ENCODE results near the gene HOXA3. TPM values are rescaled to one million over a fixed set of nuclear protein-coding genes. Genes with fewer than 3 reads are reported as not detected.
A peak's percentile ranks its signal among the peaks of the same experiment; 100 is the strongest.

Gene HOXA3
- total and polyA plus RNA-seq, 7 donors: 0.65 to 5.6 (median 3.3) TPM

DNA sequence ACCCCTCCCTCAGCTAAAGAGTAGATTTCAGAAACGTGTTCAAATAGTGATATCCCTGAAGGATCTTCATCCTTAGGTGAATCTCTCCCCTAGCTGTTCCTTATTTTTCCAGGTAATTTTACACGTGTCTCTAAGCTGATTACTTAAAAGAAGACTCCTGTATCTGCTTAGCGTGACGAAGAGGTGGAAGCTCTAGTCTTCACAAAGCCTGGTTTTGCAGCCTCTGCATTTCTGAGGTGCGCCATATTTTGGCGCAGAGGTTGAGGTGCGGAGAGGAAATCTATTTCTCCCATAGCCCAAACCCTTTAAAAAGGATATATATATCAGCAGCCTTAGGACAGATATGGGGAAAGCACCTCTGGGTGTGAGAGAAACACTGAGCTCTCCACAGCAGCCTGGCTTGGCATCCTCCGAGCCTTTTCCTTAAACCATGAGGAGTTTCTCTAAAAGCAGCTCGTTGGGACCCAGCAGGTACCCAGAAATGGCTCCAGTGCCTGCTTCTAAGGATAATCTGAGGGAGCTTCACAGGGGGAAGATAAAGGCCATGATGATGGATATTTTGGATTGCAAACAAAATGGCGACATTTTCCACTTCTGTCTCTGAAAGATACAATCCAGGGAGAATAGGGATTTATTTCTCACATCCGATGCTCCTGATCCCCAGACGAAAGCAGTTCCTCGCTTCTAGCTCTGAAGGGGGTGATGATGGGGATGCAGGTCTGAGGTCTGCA, 46.9 kb downstream of the HOXA3 start:
- H3K36me3 ChIP-seq (ENCODE audit: insufficient read depth in 1 of 2, low read depth in 1 of 2): peaks cover 0 to 4% of the 10 kb centered on the region in 2 donors
- H3K4me1 ChIP-seq: peaks cover 24% of the 10 kb centered on the region
- no peaks in the 10 kb centered on the region for H3K27me3 ChIP-seq (ENCODE audit: insufficient read depth in 3 of 3, low read length in 2 of 3)
- H3K9me3 ChIP-seq: no peaks in the 10 kb centered on the region
- WGBS, 3 donors: 86 to 90% (median 88%) methylated on average over 13 of the region's 13 CpGs
- intact Hi-C loops (cut with DNase I): no loop called here
- peak overlapping the region; percentile 70 for H3K4me3 ChIP-seq
- ATAC-seq (no peak), DNase-seq (no peak)
- peak overlapping the region; percentile 70 for H3K27ac ChIP-seq
- TF ChIP-seq CTCF (IDR thresholded peaks at IDR 0.05): no peak

GRCh38 chr7:27104341-27105058, 47.9 kb downstream of the HOXA3 start:
- Histone ChIP-seq H3K4me3 (peak overlapping the region; percentile 53), H3K4me1 (peaks cover 21% of the 10 kb centered on the region), H3K9me3 (no peaks in the 10 kb centered on the region), H3K27me3 (ENCODE audit: insufficient read depth in 3 of 3, low read length in 2 of 3) (no peaks in the 10 kb centered on the region), H3K36me3 (ENCODE audit: insufficient read depth in 1 of 2, low read depth in 1 of 2) (peaks cover 0 to 14% of the 10 kb centered on the region in 2 donors), H3K27ac (peak overlapping the region; percentile 23)
- 66 to 79% (median 78%) methylated on average over 13 of the region's 13 CpGs for WGBS, 3 donors
- TF ChIP-seq CTCF (IDR thresholded peaks at IDR 0.05): no peak
- DNase-seq (no peak), ATAC-seq (no peak)
- intact Hi-C loops (cut with DNase I): no loop called here

- intact Hi-C loops (cut with DNase I): no loop called here
- H3K9me3 ChIP-seq: no peaks in the 10 kb centered on the region
- peak overlapping the region; percentile 42 for H3K27ac ChIP-seq
- TF ChIP-seq CTCF (IDR thresholded peaks at IDR 0.05): no peak
- DNase-seq: no peak
- WGBS, 3 donors: 56 to 76% (median 71%) methylated on average over 35 of the region's 35 CpGs
- peaks cover 21% of the 10 kb centered on the region for H3K4me1 ChIP-seq
- peaks cover 0 to 18% of the 10 kb centered on the region in 2 donors for H3K36me3 ChIP-seq (ENCODE audit: insufficient read depth in 1 of 2, low read depth in 1 of 2)
- peak overlapping the region; percentile 53 for H3K4me3 ChIP-seq
- H3K27me3 ChIP-seq (ENCODE audit: insufficient read depth in 3 of 3, low read length in 2 of 3): no peaks in the 10 kb centered on the region
- no peak for ATAC-seq
These were observed 48.7 kb downstream of the HOXA3 start for GRCh38 chr7:27103489-27104226.

DNA sequence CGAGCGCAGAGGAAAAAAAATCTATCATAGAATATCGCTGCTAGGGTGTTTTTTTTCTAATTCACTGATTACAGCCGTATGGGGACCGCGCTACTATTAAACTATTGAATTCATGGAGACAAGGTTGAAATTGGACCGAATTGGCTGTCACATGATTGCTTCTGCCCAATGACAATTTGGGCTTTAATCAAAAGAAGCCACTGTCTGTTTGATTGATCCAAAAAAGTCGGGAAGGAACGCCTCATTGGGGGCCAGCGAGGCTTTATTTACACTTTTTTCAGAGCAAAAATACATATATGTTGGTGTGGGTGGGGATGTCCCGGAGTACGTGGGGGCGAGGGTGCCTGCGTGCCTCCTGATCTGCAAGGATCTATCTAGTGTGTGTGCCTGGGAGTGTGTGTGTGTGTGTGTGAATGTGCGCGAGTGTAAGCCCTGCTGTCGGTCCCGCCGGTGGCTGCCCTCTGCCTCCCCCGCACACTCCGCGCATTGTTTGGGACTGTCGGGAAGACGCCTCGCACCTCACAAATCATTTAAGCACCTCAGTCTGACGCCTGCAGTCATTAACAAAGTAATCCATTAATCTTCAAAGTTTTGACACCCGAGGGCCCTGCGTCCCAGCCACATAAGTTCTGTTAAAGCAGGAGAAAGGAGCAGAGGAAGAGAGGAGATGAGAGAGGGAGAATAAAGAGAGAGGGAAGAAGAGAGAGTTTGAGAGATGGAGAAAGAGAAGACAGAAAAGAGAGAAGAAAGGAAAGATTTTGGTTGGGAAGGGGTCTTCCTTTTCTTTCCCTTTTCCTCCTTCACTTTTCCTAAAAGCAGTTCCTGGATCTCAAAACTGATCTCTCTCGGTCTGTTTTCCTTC, 49.6 kb downstream of the HOXA3 start, which contains the start of gene HOXA2:
HOXA2 (minus strand) TSS at position 103 of the 862 bp plus-strand sequence. CDS start 183 bp downstream, outside the sequence.
- no peak for DNase-seq

More for the DNA sequence above, 49.6 kb downstream of the HOXA3 start, which contains the start of gene HOXA2:
- H3K4me3 ChIP-seq: peak within 1 kb of the TSS; percentile 53
- H3K9me3 ChIP-seq: no peaks in the 10 kb centered on the region
- peaks cover 23% of the 10 kb centered on the region for H3K4me1 ChIP-seq
- H3K27me3 ChIP-seq (ENCODE audit: insufficient read depth in 3 of 3, low read length in 2 of 3): no peaks in the 10 kb centered on the region
- ATAC-seq: no peak
- 68 to 71% (median 69%) methylated on average over 29 of the region's 29 CpGs for WGBS, 3 donors
- peak within 1 kb of the TSS; percentile 65 for H3K27ac ChIP-seq
- peaks cover 0 to 18% of the 10 kb centered on the region in 2 donors for H3K36me3 ChIP-seq (ENCODE audit: insufficient read depth in 1 of 2, low read depth in 1 of 2)
- intact Hi-C loops (cut with DNase I): no loop called here
- no peak for TF ChIP-seq CTCF (IDR thresholded peaks at IDR 0.05)

All from psoas muscle (tissue), 8 donors.